Measurements from ENCODE around the gene SPTBN1. TPM values are rescaled to one million over a fixed set of nuclear protein-coding genes. Genes with fewer than 3 reads are reported as not detected.

SPTBN1 gene
- total RNA-seq, 2 donors from 2014 or later: 179 to 194 TPM

GRCh38 chr2:54486766-54487165, 30.6 kb downstream of the SPTBN1 start:
- Mint-ChIP-seq H3K27me3 (ENCODE audit: insufficient read depth) (no peaks in the 10 kb centered on the region), H3K36me3 (ENCODE audit: low read depth) (peaks cover 20% of the 10 kb centered on the region), H3K27ac (no peak overlapping the region), H3K4me1 (peaks cover 21% of the 10 kb centered on the region), H3K9me3 (peaks cover 20% of the 10 kb centered on the region), H3K4me3 (no peak overlapping the region)
- Histone ChIP-seq H3K4me3 (ENCODE audit: low read length) (no peak overlapping the region), H3K27me3 (ENCODE audit: control insufficient read depth, insufficient read depth, low read length, poor library complexity, severe bottlenecking) (no peaks in the 10 kb centered on the region), H3K27ac (ENCODE audit: low read depth, low read length) (no peak overlapping the region), H3K36me3 (ENCODE audit: control insufficient read depth, insufficient read depth, low read length) (no peaks in the 10 kb centered on the region), H3K9ac (ENCODE audit: extremely low read depth, low read length, poor library complexity, severe bottlenecking) (no peak overlapping the region), H3K9me3 (ENCODE audit: control insufficient read depth, low read length) (peaks cover 17% of the 10 kb centered on the region), H3K4me1 (ENCODE audit: control insufficient read depth, insufficient read depth, low read length) (no peaks in the 10 kb centered on the region)
- no peak for DNase-seq
- no peak for TF ChIP-seq CTCF (conservative IDR thresholded peaks at IDR 0.05)
- WGBS, 2 experiments (ENCODE audit: insufficient coverage in 1 of 2, insufficient read length in 1 of 2): 96 to 100% methylated on average over 1 to 4 of the region's 4 CpGs

GRCh38 chr2:54490863-54491262, 34.7 kb downstream of the SPTBN1 start:
- H3K4me1 Mint-ChIP-seq: peaks cover 14% of the 10 kb centered on the region
- TF ChIP-seq CTCF (conservative IDR thresholded peaks at IDR 0.05): no peak
- no peak overlapping the region for H3K4me3 ChIP-seq (ENCODE audit: low read length)
- no peaks in the 10 kb centered on the region for H3K4me1 ChIP-seq (ENCODE audit: control insufficient read depth, insufficient read depth, low read length)
- H3K27ac ChIP-seq (ENCODE audit: low read depth, low read length): no peak overlapping the region
- no peaks in the 10 kb centered on the region for H3K36me3 ChIP-seq (ENCODE audit: control insufficient read depth, insufficient read depth, low read length)
- DNase-seq: no peak
- H3K27me3 Mint-ChIP-seq (ENCODE audit: insufficient read depth): no peaks in the 10 kb centered on the region
- H3K4me3 Mint-ChIP-seq: no peak overlapping the region
- H3K9ac ChIP-seq (ENCODE audit: extremely low read depth, low read length, poor library complexity, severe bottlenecking): no peak overlapping the region
- H3K27me3 ChIP-seq (ENCODE audit: control insufficient read depth, insufficient read depth, low read length, poor library complexity, severe bottlenecking): no peaks in the 10 kb centered on the region
- no peak overlapping the region for H3K27ac Mint-ChIP-seq
- H3K9me3 ChIP-seq (ENCODE audit: control insufficient read depth, low read length): no peaks in the 10 kb centered on the region
- peaks cover 6% of the 10 kb centered on the region for H3K9me3 Mint-ChIP-seq
- WGBS, 2 experiments (ENCODE audit: insufficient coverage in 1 of 2, insufficient read length in 1 of 2): 89 to 90% methylated on average over 1 to 2 of the region's 2 CpGs
- peaks cover 3% of the 10 kb centered on the region for H3K36me3 Mint-ChIP-seq (ENCODE audit: low read depth)

- H3K27ac Mint-ChIP-seq: no peak overlapping the region
- H3K9me3 Mint-ChIP-seq: no peaks in the 10 kb centered on the region
These were observed 36.2 kb downstream of the SPTBN1 start for GRCh38 chr2:54492335-54492734.

More at GRCh38 chr2:54492335-54492734, 36.2 kb downstream of the SPTBN1 start:
- DNase-seq: peak; percentile 75
- Histone ChIP-seq H3K27me3 (ENCODE audit: control insufficient read depth, insufficient read depth, low read length, poor library complexity, severe bottlenecking) (no peaks in the 10 kb centered on the region), H3K4me3 (ENCODE audit: low read length) (no peak overlapping the region), H3K9ac (ENCODE audit: extremely low read depth, low read length, poor library complexity, severe bottlenecking) (no peak overlapping the region), H3K27ac (ENCODE audit: low read depth, low read length) (no peak overlapping the region), H3K4me1 (ENCODE audit: control insufficient read depth, insufficient read depth, low read length) (no peaks in the 10 kb centered on the region), H3K9me3 (ENCODE audit: control insufficient read depth, low read length) (no peaks in the 10 kb centered on the region), H3K36me3 (ENCODE audit: control insufficient read depth, insufficient read depth, low read length) (no peaks in the 10 kb centered on the region)
- no peak overlapping the region for H3K4me3 Mint-ChIP-seq
- no peaks in the 10 kb centered on the region for H3K36me3 Mint-ChIP-seq (ENCODE audit: low read depth)
- WGBS, 2 experiments (ENCODE audit: insufficient coverage in 1 of 2, insufficient read length in 1 of 2): 83% methylated on average over 2 of the region's 2 CpGs; no CpG with 5 or more reads in 1 of the 2 experiments
- no peaks in the 10 kb centered on the region for H3K27me3 Mint-ChIP-seq (ENCODE audit: insufficient read depth)
- TF ChIP-seq CTCF (conservative IDR thresholded peaks at IDR 0.05): no peak
- H3K4me1 Mint-ChIP-seq: peaks cover 20% of the 10 kb centered on the region

Measured in endodermal cell (in vitro differentiated cells).